Measurements from ENCODE around the gene SPRTN.

Gene SPRTN

DNA sequence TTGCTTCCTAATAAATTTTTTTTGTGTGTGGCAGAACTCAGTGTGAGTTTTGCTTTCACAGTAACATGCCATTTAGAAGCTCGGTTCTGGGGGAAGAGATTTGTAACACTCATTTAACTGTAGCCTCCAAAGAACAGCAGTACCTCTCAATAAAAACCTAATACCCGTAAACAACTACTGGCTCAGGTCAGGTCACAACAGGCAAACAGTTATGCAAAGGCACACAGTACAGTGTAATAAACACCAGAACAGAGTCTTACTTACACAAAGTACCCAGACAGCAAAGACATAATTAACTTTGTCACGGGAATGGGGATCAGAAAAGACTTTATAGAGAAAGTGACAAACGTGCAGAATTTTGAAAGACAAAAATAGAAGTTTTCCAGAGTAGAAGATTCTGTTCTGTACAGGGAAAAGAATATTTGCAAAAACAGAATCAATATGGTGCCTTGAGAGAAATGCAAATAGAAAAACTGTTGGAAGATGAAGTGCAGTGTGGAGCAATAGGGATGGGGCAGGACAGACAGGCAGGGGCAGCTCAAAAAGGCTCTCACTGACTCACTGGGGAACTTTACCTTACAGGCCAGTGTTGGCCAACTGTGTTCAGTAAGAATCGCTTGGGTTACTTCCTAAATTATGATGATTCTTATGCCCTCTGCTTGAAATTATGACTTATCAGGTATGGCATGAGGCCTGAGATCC lies 45.2 kb downstream of the SPRTN start:
- no peak for DNase-seq

GRCh38 chr1:231384696-231385415 lies 46.8 kb downstream of the SPRTN start:
- DNase-seq = no peak

DNA sequence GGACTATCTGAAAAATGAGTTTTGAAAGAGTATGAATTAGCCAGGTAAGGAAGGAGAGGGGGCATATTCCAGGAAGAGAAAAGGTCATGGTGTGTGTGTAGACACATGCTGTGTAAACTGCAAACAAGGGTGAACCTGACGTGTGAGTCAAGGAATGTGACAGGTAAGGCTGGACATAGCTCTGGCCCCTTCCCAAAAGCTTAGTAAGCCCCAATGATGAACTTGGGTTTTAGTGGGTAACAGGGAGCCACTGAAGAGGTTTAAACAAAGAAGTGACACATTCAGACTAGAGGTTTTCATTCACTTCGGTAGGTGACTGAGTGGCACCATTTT lies 47.3 kb downstream of the SPRTN start:
- no peak for DNase-seq

- DNase-seq = no peak
Measured at GRCh38 chr1:231386466-231386865, 48.4 kb downstream of the SPRTN start.

- no peak for DNase-seq
Measured at GRCh38 chr1:231387770-231388669, 49.9 kb downstream of the SPRTN start.

DNA sequence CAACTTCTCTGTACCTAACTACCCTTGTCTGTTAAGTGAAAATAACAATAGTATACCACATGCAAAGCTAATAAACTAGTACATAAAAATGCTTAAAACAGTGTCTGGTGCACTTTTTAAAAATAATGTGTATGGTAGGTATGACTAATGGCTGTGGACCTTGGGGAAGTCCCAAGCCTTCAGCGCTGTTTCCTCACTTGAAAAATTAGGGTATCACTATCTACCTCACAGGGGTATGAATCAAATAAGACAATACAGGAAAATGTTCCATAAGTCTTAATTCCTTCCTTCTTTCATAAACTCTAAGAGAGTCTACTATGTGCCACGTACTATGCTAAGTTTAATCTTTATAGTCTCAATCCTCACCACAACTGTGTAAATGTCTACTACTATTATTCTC lies 52.0 kb downstream of the SPRTN start:
- DNase-seq = no peak

DNA sequence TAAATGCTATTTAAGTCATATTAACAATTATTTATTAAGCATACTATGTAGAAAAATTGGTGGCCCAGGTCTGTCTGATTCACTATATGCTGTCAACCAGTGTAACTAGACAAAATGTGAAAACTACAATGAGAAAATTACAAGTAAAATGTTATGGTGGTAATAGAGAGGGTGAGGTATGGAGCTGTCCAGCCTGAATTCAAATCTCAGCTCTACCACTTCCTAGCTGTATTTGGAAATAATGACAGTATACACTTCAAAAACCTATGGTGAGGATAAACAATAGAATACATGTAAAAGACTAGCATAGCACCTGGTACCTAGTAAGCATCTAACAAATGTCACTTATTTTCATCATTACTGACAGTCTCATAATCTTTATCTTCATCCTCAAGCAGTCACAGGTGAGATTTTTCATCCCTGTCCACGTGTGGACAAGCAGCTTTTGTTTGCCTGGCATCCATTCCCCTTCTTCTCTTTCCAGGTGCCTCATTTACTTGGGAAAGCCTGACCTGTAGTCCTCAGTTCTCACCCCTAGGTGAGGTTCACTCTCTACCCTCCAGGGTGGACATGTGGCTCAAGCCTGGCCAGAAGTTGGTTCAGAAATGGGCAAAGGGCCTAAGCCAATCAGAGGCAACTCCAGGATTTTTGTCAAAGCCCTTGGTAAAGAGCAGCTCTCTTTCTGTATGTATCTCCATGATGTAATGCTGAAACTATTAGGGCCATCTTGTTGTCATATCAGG lies 54.5 kb downstream of the SPRTN start:
- no peak for DNase-seq

GRCh38 chr1:231393668-231394067 lies 55.6 kb downstream of the SPRTN start:
- no peak for DNase-seq

GRCh38 chr1:231395076-231395997 lies 57.2 kb downstream of the SPRTN start:
- no peak for DNase-seq

DNA sequence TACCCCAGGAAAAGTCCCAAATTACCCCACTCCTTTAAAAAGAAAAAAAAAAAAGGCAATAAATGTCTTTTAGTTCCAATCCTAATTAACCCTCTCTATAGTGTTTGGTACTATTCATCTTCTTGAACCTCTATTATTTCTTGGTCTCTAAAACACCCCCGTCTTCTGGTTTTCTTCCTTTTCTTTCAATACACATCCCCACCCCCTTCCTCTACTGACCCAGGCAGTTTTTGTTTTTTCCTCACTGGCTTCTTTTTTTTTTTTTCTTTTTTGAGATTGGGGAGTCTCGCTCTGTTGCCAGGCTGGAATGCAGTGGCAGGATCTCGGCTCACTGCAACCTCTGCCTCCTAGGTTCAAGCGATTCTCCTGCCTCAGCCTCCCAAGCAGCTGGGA lies 57.9 kb downstream of the SPRTN start:
- no peak for DNase-seq

DNA sequence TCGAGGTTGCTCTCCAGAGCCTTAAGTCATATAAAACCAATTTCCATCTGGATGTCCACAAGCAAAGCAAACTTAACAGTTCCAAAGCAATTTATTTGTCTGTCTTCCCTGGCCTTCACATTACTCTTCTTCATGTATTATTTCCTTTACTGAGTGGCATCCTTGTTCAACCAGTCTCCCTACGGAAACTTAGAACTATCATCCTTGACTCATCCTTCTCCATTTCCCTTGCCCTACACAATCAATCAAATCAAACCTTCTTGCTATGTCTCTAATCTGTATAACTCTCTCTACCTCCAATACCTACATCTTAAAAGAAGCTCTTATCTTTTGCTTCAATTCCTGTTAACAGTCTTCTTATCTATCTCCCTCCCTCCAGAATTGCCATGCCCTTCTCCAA lies 58.5 kb downstream of the SPRTN start:
- no peak for DNase-seq

DNA sequence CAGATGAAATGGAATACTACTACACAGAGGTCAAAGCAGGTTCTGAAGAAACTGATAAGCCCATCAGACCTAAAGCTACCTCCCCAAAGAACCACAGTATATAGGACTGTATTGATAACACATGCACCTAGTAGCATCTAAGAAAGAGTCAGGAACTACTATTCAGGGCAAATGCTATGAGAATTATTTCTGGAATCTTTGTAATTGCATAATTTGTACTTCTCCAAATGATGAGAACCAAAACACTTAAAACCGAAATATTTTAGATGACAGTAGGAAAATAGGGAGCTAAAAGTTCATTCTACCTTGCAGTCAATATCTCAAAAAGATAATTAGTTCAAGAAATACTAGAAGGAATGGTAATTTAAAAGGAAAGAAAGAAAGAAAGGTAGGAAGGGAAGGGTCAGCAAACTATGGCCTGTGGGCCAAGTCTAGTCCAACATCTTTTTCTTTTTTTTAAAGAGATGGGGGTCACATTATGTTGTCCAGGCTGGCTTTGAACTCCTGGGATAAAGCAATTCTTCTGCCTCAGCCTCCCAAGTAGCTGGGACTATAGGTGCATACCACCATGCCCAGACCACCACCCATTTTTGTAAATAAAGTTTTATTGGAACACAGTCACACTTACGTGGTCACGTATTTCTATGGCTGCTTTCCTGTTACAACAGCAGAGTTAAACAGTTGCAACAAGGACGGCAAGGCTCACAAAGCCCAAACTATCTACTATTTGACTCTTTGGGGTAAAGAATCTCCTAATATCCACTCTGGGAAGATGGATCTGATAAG lies 60.0 kb downstream of the SPRTN start:
- DNase-seq = no peak

GRCh38 chr1:231401478-231401877 lies 63.4 kb downstream of the SPRTN start:
- DNase-seq = no peak

DNA sequence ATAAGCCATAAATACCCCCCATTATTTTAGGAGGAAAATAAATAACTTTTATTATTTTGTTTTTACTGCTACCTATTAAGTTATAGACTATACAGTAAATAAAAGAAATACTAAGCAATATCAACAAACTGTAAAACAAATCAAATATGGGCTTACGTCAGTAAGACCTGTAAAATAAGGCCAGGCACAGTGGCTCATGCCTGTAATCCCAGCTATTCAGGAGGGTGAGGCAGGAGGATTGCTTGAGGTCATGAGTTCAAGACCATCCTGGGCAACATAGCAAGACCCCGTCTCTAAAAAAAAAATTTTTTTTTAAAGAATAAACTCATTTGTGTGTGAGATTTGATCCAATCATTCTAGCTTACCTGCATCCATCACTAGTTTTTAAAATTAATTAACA lies 66.2 kb downstream of the SPRTN start:
- no peak for DNase-seq

Measured in activated CD4-positive, alpha-beta T cell treated with anti-CD3 and anti-CD28 coated beads for 48 hours (primary cell).